ENCODE measurements around the gene POMGNT1. TPM values are rescaled to one million over a fixed set of nuclear protein-coding genes. Genes with fewer than 3 reads are reported as not detected.

Gene POMGNT1
- total and polyA plus RNA-seq, 2 donors (not counting 3 experiments of a cell fraction or from before 2014, with no cell fraction given) = 64.4 to 67.5 TPM

- BruUV-seq (replicated peaks) = no TSS peak
- Histone ChIP-seq H2AFZ (ENCODE audit: low read depth, low read length) (no peak within 1 kb of the TSS), H3K4me1 (ENCODE audit: control insufficient read depth, extremely low read depth, insufficient read depth, low read length) (peaks cover 7% of the 10 kb centered on the region), H3K27me3 (ENCODE audit: control insufficient read depth in 2 of 2, insufficient read depth in 2 of 2, low read length in 2 of 2) (peaks cover 0 to 2% of the 10 kb centered on the region in 2 experiments), H3K79me2 (ENCODE audit: control insufficient read depth, insufficient read depth, low read length) (no peaks in the 10 kb centered on the region), H3K36me3 (ENCODE audit: control insufficient read depth in 2 of 2, extremely low read depth in 1 of 2, insufficient read depth in 2 of 2, low read length in 2 of 2) (no peaks in the 10 kb centered on the region), H4K20me1 (replicated peaks; ENCODE audit: control insufficient read depth, extremely low read depth, insufficient read depth, low read length) (no peaks in the 10 kb centered on the region), H3K4me3 (replicated peaks in 1 of 3; ENCODE audit: insufficient read depth in 1 of 3, low read depth in 1 of 3, low read length in 3 of 3) (no peak within 1 kb of the TSS), H3K9me3 (replicated peaks; ENCODE audit: control insufficient read depth, insufficient read depth, low read length) (no peaks in the 10 kb centered on the region), H3K27ac (ENCODE audit: insufficient read depth, low read depth, low read length) (no peak within 1 kb of the TSS), H3K9me1 (replicated peaks; ENCODE audit: control insufficient read depth, extremely low read depth, insufficient read depth, low read length) (no peaks in the 10 kb centered on the region), H3K9ac (replicated peaks; ENCODE audit: extremely low read depth, insufficient read depth, low read length) (no peak within 1 kb of the TSS), H3K4me2 (ENCODE audit: insufficient read depth, low read length) (no peak within 1 kb of the TSS)
- TF ChIP-seq GATA2 (IDR thresholded peaks at IDR 0.05; ENCODE audit: insufficient read depth, insufficient read length, low read depth, low read length) (no peak), JUN (IDR thresholded peaks at IDR 0.05; ENCODE audit: borderline replicate concordance, insufficient read depth, insufficient read length, low read depth) (no peak), FOS (IDR thresholded peaks at IDR 0.05; ENCODE audit: borderline replicate concordance, insufficient read depth, low read length) (no peak), MYC (IDR thresholded peaks at IDR 0.05; ENCODE audit: low read depth, low read length) (no peak), MAX (IDR thresholded peaks at IDR 0.05; ENCODE audit: insufficient read depth, insufficient read length) (no peak), CTCF (IDR thresholded peaks at IDR 0.05; ENCODE audit: extremely low read depth in 1 of 2, insufficient read depth in 1 of 2, low read depth in 1 of 2, low read length in 2 of 2) (no peak), EZH2 (IDR thresholded peaks at IDR 0.05; ENCODE audit: borderline replicate concordance, low read depth, low read length, severe bottlenecking) (no peak), POLR2AphosphoS5 (IDR thresholded peaks at IDR 0.05; ENCODE audit: insufficient read depth, low read depth, low read length) (no peak), POLR2A (IDR thresholded peaks at IDR 0.05; ENCODE audit: low read depth, low read length) (no peak)
- DNase-seq (ENCODE audit: low read depth, low spot score) (no peak), FAIRE-seq (no peak)
- ChIA-PET POLR2A (no interaction called here), CTCF (no interaction called here)
- intact Hi-C loops (cut with micrococcal nuclease) (no loop called here), dilution Hi-C loops (cut with MboI; ENCODE audit: extremely low pct_ligation_motif_present, low sequenced_read_pairs) (loop anchor here (25.0 kb wide), 1 partner anchor 139 kb away; no protein-coding TSS in a partner anchor)
Observed at GRCh38 chr1:46176211-46176865, 21.9 kb downstream of the POMGNT1 start, which contains the start of gene P3R3URF. Gene P3R3URF, minus strand, starts transcription at chr1:46176488. Its CDS starts 17 bp downstream, at chr1:46176471.
